Liver (tissue), 9 donors: ENCODE data around the gene BEAN1. TPM values are rescaled to one million over a fixed set of nuclear protein-coding genes. Genes with fewer than 3 reads are reported as not detected.

Source experiments
- DNase-seq: peaks from one replicate; pipeline ENCODE4 v3.0.0-alpha.2; 2017; ENCODE audit warnings: low spot score
- H3K27ac ChIP-seq, 2 donors: one replicate each; pipeline ENCODE4 v1.7.0; 2013; ENCODE audit warnings: inconsistent platforms in 2 of 2, low read length in 2 of 2, control low read depth in 1 of 2, low read depth in 1 of 2, mild to moderate bottlenecking in 1 of 2
- H3K27me3 ChIP-seq, 4 donors: one replicate each; pipeline versions ENCODE4 v1.6.1 to v1.7.0; 2013; ENCODE audit warnings: low read length in 3 of 4, inconsistent platforms in 1 of 4, mild to moderate bottlenecking in 1 of 4, moderate library complexity in 1 of 4; ENCODE audit not compliant: control insufficient read depth in 4 of 4, insufficient read depth in 4 of 4
- H3K36me3 ChIP-seq, 4 donors: one replicate each; pipeline versions ENCODE4 v1.6.1 to v1.7.0; 2013; ENCODE audit warnings: low read length in 3 of 4, mild to moderate bottlenecking in 3 of 4, low read depth in 1 of 4, moderate library complexity in 1 of 4; ENCODE audit not compliant: control insufficient read depth in 4 of 4, insufficient read depth in 3 of 4
- H3K4me1 ChIP-seq, 4 donors: one replicate each; pipeline versions ENCODE4 v1.6.1 to v1.7.0; 2013; ENCODE audit warnings: low read length in 3 of 4, mild to moderate bottlenecking in 3 of 4, moderate library complexity in 1 of 4; ENCODE audit not compliant: control insufficient read depth in 4 of 4, insufficient read depth in 4 of 4
- H3K4me3 ChIP-seq, 3 donors: one replicate each; pipeline versions ENCODE4 v1.6.1 to v1.7.0; 2013; ENCODE audit warnings: low read length in 3 of 3, control low read depth in 1 of 3, low read depth in 1 of 3, mild to moderate bottlenecking in 1 of 3
- H3K9ac ChIP-seq, 2 donors: one replicate each; pipeline ENCODE4 v1.7.0; 2013; ENCODE audit warnings: low read length in 2 of 2, mild to moderate bottlenecking in 2 of 2, moderate library complexity in 2 of 2, control low read depth in 1 of 2, low read depth in 1 of 2
- H3K9me3 ChIP-seq, 4 donors: one replicate each; pipeline versions ENCODE4 v1.6.1 to v1.7.0; 2013; ENCODE audit warnings: low read length in 3 of 4; ENCODE audit not compliant: control insufficient read depth in 4 of 4
- EGR1 ChIP-seq, 2 donors: IDR thresholded peaks; 2 replicates each; pipeline ENCODE4 v1.6.1; 2016 to 2018; ENCODE audit warnings: antibody characterized with exemption in 2 of 2, low read depth in 2 of 2
- FOXA1 ChIP-seq: IDR thresholded peaks from 2 replicates; pipeline ENCODE4 v1.6.1; 2016; ENCODE audit warnings: antibody characterized with exemption
- FOXA2 ChIP-seq: IDR thresholded peaks from 2 replicates; pipeline ENCODE4 v1.6.1; 2016; ENCODE audit warnings: antibody characterized with exemption
- GABPA ChIP-seq, 2 donors: IDR thresholded peaks in 1 of 2; conservative IDR thresholded peaks in 1 of 2; 2 replicates each; pipeline ENCODE4 v1.6.1; 2016; ENCODE audit warnings: antibody characterized with exemption in 2 of 2, mild to moderate bottlenecking in 1 of 2, moderate library complexity in 1 of 2
- HNF4A ChIP-seq, 2 donors: conservative IDR thresholded peaks; 2 replicates each; pipeline ENCODE4 v1.6.1; 2016; ENCODE audit warnings: antibody characterized with exemption in 2 of 2, mild to moderate bottlenecking in 2 of 2
- HNF4G ChIP-seq: IDR thresholded peaks from 2 replicates; pipeline ENCODE4 v1.6.1; 2016; ENCODE audit warnings: antibody characterized with exemption
- JUND ChIP-seq, 2 donors: IDR thresholded peaks; 2 replicates each; pipeline ENCODE4 v1.6.1; 2016; ENCODE audit warnings: antibody characterized with exemption in 2 of 2
- MAX ChIP-seq: IDR thresholded peaks from 2 replicates; pipeline ENCODE4 v1.6.1; 2016; ENCODE audit warnings: antibody characterized with exemption
- NR2F2 ChIP-seq: IDR thresholded peaks from 2 replicates; pipeline ENCODE4 v1.6.1; 2016; ENCODE audit warnings: antibody characterized with exemption
- RAD21 ChIP-seq, 2 donors: IDR thresholded peaks; 2 replicates each; pipeline ENCODE4 v1.6.1; 2016; ENCODE audit warnings: antibody characterized with exemption in 2 of 2, mild to moderate bottlenecking in 2 of 2
- REST ChIP-seq: IDR thresholded peaks from 2 replicates; pipeline ENCODE4 v1.6.1; 2016; ENCODE audit warnings: antibody characterized with exemption, mild to moderate bottlenecking
- RXRA ChIP-seq, 2 donors: IDR thresholded peaks; 2 replicates each; pipeline ENCODE4 v1.6.1; 2017 to 2018; ENCODE audit warnings: antibody characterized with exemption in 2 of 2, mild to moderate bottlenecking in 1 of 2
- SP1 ChIP-seq: IDR thresholded peaks from 2 replicates; pipeline ENCODE4 v1.6.1; 2018; ENCODE audit warnings: antibody characterized with exemption, mild to moderate bottlenecking
- TAF1 ChIP-seq: conservative IDR thresholded peaks from 2 replicates; pipeline ENCODE4 v1.6.1; 2016; ENCODE audit warnings: antibody characterized with exemption, mild to moderate bottlenecking
- YY1 ChIP-seq: IDR thresholded peaks from 2 replicates; pipeline ENCODE4 v1.6.1; 2016; ENCODE audit warnings: antibody characterized with exemption, mild to moderate bottlenecking
- ZBTB33 ChIP-seq: IDR thresholded peaks from 2 replicates; pipeline ENCODE4 v1.6.1; 2016; ENCODE audit warnings: antibody characterized with exemption
- WGBS: extraction: QIAGEN DNeasy Blood & Tissue Kit; methylation state at CpG from one replicate; pipeline ENCODE4 v1.1.7; 2013; 5-methylcytosine and 5-hydroxymethylcytosine counted together
- polyA plus RNA-seq, 2 donors: library from polyadenylated mRNA; stranded (reverse) in 1 of 2; unstranded in 1 of 2; fragments of 200-250 nt in 1 of 2; fragments of >200 nt in 1 of 2; fragmentation: Nextera tagmentation in 1 of 2; extraction: Ambion mirVana in 1 of 2; gene quantifications; one replicate each; pipeline versions ENCODE4 v1.2.1 to v1.2.3, GENCODE V29; 2013 to 2015
- total RNA-seq, 2 donors: library from RNA; depleted of rRNA; stranded (reverse); fragments of >200 nt; gene quantifications; one replicate each; pipeline ENCODE4 v1.2.3, GENCODE V29; 2014
- TF ChIP-seq, protein P1 (sequence below): IDR thresholded peaks from 2 replicates; pipeline ENCODE4 v1.6.1; 2016; ENCODE audit warnings: antibody characterized with exemption
- TF ChIP-seq, protein P2 (sequence below): fragments of 150-350 bp; IDR thresholded peaks from 2 replicates; pipeline ENCODE4 v1.5.1; 2017; ENCODE audit warnings: improper control_type of control experiment, low read depth, low read length; ENCODE audit not compliant: missing input control
- donor health status: healthy.
- donor health status: healthy.
- donor health status: healthy.
- donor health status: healthy.
- donor health status: healthy.

Gene BEAN1
- total and polyA plus RNA-seq, 4 donors = 0.22 to 0.99 (median 0.25) TPM; not detected in 1

DNA sequence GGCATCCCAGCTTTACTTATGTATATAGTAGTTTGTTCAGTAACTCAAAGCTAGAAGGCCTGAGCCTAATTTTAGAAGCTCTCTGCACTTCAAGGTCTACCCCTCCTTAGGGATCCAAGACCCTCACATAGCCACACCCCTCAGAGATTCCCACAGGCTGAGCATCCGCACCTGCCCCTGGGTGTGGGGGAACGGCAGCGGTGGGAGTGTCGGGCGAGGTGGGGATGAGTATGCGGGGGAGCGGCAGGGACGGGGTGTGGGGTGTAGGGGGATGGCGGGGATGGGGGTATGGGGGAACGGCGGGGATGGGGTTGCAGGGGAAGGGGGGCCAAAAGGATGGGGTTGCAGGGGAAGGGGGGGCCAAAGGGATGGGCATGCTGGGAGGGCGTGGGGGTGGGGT is 24.9 kb upstream of the BEAN1 start:
- Histone ChIP-seq H3K9me3 (no peaks in the 10 kb centered on the region), H3K27ac (no peak overlapping the region), H3K9ac (no peak overlapping the region), H3K27me3 (peaks cover 0 to 4% (median 0%) of the 10 kb centered on the region in 4 donors), H3K36me3 (peaks cover 0 to 2% (median 0%) of the 10 kb centered on the region in 4 donors), H3K4me3 (no peak overlapping the region), H3K4me1 (peaks cover 0 to 7% (median 7%) of the 10 kb centered on the region in 4 donors)
- DNase-seq = no peak
- 78% methylated on average over 12 of the region's 12 CpGs for WGBS
- TF ChIP-seq GABPA (IDR thresholded peaks at IDR 0.05 in 1 of 2, conservative IDR thresholded peaks at IDR 0.05 in 1 of 2) (no peak), ZBTB33 (no peak), TAF1 (no peak), HNF4G (no peak)

DNA sequence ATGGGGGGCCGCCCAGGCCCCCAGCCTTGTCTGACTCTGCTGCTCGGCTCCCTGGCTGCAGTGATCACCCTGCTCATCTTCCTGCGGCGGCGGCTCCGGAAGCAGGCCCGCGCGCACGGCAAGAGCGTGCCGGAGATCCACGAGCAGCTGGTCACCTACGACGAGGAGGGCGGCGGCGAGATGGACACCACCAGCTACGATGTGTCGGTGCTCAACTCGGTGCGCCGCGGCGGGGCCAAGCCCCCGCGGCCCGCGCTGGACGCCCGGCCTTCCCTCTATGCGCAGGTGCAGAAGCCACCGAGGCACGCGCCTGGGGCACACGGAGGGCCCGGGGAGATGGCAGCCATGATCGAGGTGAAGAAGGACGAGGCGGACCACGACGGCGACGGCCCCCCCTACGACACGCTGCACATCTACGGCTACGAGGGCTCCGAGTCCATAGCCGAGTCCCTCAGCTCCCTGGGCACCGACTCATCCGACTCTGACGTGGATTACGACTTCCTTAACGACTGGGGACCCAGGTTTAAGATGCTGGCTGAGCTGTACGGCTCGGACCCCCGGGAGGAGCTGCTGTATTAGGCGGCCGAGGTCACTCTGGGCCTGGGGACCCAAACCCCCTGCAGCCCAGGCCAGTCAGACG is 24.4 kb upstream of the BEAN1 start:
- whole genome bisulfite sequencing = 78% methylated on average over 61 of the region's 61 CpGs
- no peak overlapping the region for H3K9ac ChIP-seq
- peaks cover 0 to 4% (median 0%) of the 10 kb centered on the region in 4 donors for H3K27me3 ChIP-seq
- H3K27ac ChIP-seq = no peak overlapping the region
- peaks cover 0 to 2% (median 0%) of the 10 kb centered on the region in 4 donors for H3K36me3 ChIP-seq
- H3K9me3 ChIP-seq = no peaks in the 10 kb centered on the region
- peaks cover 0 to 8% (median 7%) of the 10 kb centered on the region in 4 donors for H3K4me1 ChIP-seq
- H3K4me3 ChIP-seq = no peak overlapping the region
- no peak for TF ChIP-seq REST
- TF ChIP-seq HNF4G = no peak
- no peak for TF ChIP-seq HNF4A (conservative IDR thresholded peaks at IDR 0.05)
- no peak for TF ChIP-seq RXRA (IDR thresholded peaks at IDR 0.05)
- TF ChIP-seq YY1 = no peak
- no peak for TF ChIP-seq EGR1 (IDR thresholded peaks at IDR 0.05; ENCODE audit: low read depth in 2 of 2)
- TF ChIP-seq NR2F2 = no peak
- TF ChIP-seq SP1 = no peak
- TF ChIP-seq, protein P1, sequence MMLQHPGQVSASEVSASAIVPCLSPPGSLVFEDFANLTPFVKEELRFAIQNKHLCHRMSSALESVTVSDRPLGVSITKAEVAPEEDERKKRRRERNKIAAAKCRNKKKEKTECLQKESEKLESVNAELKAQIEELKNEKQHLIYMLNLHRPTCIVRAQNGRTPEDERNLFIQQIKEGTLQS = no peak
- no peak for TF ChIP-seq JUND (IDR thresholded peaks at IDR 0.05)
- no peak for TF ChIP-seq FOXA1
- no peak for TF ChIP-seq FOXA2
- TF ChIP-seq, protein P2, sequence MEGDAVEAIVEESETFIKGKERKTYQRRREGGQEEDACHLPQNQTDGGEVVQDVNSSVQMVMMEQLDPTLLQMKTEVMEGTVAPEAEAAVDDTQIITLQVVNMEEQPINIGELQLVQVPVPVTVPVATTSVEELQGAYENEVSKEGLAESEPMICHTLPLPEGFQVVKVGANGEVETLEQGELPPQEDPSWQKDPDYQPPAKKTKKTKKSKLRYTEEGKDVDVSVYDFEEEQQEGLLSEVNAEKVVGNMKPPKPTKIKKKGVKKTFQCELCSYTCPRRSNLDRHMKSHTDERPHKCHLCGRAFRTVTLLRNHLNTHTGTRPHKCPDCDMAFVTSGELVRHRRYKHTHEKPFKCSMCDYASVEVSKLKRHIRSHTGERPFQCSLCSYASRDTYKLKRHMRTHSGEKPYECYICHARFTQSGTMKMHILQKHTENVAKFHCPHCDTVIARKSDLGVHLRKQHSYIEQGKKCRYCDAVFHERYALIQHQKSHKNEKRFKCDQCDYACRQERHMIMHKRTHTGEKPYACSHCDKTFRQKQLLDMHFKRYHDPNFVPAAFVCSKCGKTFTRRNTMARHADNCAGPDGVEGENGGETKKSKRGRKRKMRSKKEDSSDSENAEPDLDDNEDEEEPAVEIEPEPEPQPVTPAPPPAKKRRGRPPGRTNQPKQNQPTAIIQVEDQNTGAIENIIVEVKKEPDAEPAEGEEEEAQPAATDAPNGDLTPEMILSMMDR = no peak
- TF ChIP-seq ZBTB33 = no peak
- TF ChIP-seq MAX = no peak
- no peak for TF ChIP-seq GABPA (IDR thresholded peaks at IDR 0.05 in 1 of 2, conservative IDR thresholded peaks at IDR 0.05 in 1 of 2)
- TF ChIP-seq RAD21 (IDR thresholded peaks at IDR 0.05) = no peak
- TF ChIP-seq TAF1 = no peak
- no peak for DNase-seq
